HepG2 (cell line): ENCODE measurements around the gene MTIF3. TPM values are rescaled to one million over a fixed set of nuclear protein-coding genes. Genes with fewer than 3 reads are reported as not detected.

Experiments
- ATAC-seq: fragments of 200-7000 bp; cut with Tn5 transposase; 3 replicates; pipeline ENCODE4 v1.9.1; 2020; ENCODE audit warnings: mild to moderate bottlenecking, moderate library complexity
- BruUV-seq: library from RNA; stranded (reverse); fragments of 400-500 nt; replicated peaks from 2 replicates; lab custom pipeline; 2021; lab: Mats Ljungman, UMichigan
- CTCF ChIA-PET: fragments of 300-600 bp; formaldehyde crosslinking; extraction: SDS; loops from one replicate; lab custom pipeline; 2021; ENCODE audit warnings: low total read pairs, inconsistent platforms, low intra/inter-chr PET ratio; lab: Yijun Ruan, JAX
- POLR2A ChIA-PET: fragments of 350-600 bp; sonication (Branson Sonifier 250); formaldehyde crosslinking; loops from one replicate; lab custom pipeline; 2020; ENCODE audit warnings: antibody characterized with exemption, inconsistent platforms; lab: Yijun Ruan, JAX
- DNase-seq: peaks from one replicate; pipeline ENCODE4 v3.0.0-alpha.2; 2015; ENCODE audit warnings: low spot score
- FAIRE-seq: peaks from 3 replicates; lab custom pipeline; 2011; peaks lifted over from hg19 to GRCh38; lab: Jason Lieb, UNC
- H2AFZ ChIP-seq: one replicate; pipeline ENCODE4 v1.6.1; 2011; ENCODE audit warnings: low read length, inconsistent platforms
- H3K27ac ChIP-seq: fragments of 300-600 bp; 3 replicates; pipeline ENCODE4 v1.8.0; 2011; ENCODE audit warnings: mixed run types, mild to moderate bottlenecking, mixed read lengths, low read length, inconsistent platforms; ENCODE audit not compliant: insufficient read depth; ENCODE audit errors: extremely low read length
- H3K27me3 ChIP-seq, 2 experiments: fragments of 200-600 bp in 1 of 2; 2 replicates in 1 of 2; 3 replicates in 1 of 2; pipeline versions ENCODE4 v1.6.0 to v1.8.0; 2011; ENCODE audit warnings: low read length in 2 of 2, mild to moderate bottlenecking in 2 of 2, moderate library complexity in 2 of 2, inconsistent platforms in 1 of 2; ENCODE audit not compliant: insufficient read depth in 2 of 2, control insufficient read depth in 1 of 2
- H3K36me3 ChIP-seq, 2 experiments: fragments of 200-600 bp in 1 of 2; replicated peaks in 1 of 2; 2 replicates in 1 of 2; 3 replicates in 1 of 2; pipeline versions ENCODE4 v1.5.1 to v1.8.0; 2011; ENCODE audit warnings: low read length in 2 of 2, inconsistent platforms in 1 of 2; ENCODE audit not compliant: insufficient read depth in 2 of 2, control insufficient read depth in 1 of 2
- H3K4me1 ChIP-seq: 2 replicates; pipeline ENCODE4 v1.5.1; 2012; ENCODE audit warnings: low read length, inconsistent platforms; ENCODE audit not compliant: insufficient read depth
- H3K4me2 ChIP-seq: 2 replicates; pipeline ENCODE4 v1.6.0; 2011; ENCODE audit warnings: low read depth, low read length, inconsistent platforms
- H3K4me3 ChIP-seq, 3 experiments: fragments of 200-600 bp in 1 of 3; sonication (generic), shearing (Covaris generic) in 1 of 3; replicated peaks in 1 of 3; 2 replicates each; pipeline ENCODE4 v1.5.1; 2011 to 2016; ENCODE audit warnings: low read length in 3 of 3, inconsistent platforms in 2 of 3, low read depth in 2 of 3, mild to moderate bottlenecking in 2 of 3, control low read depth in 1 of 3, mixed read lengths in 1 of 3; ENCODE audit not compliant: insufficient read depth in 1 of 3
- H3K79me2 ChIP-seq: one replicate; pipeline ENCODE4 v1.6.1; 2011; ENCODE audit warnings: low read length, inconsistent platforms; ENCODE audit not compliant: insufficient read depth
- H3K9ac ChIP-seq: 2 replicates; pipeline ENCODE4 v1.6.0; 2011; ENCODE audit warnings: mild to moderate bottlenecking, low read depth, low read length, inconsistent platforms; ENCODE audit not compliant: insufficient read depth
- H3K9me3 ChIP-seq: 2 replicates; pipeline ENCODE4 v1.5.1; 2012; ENCODE audit warnings: mild to moderate bottlenecking, low read length
- H4K20me1 ChIP-seq: 2 replicates; pipeline ENCODE4 v1.6.0; 2011; ENCODE audit warnings: inconsistent platforms, mild to moderate bottlenecking, low read length, moderate library complexity; ENCODE audit not compliant: insufficient read depth
- ARID4A ChIP-seq: sonication (generic); formaldehyde crosslinking; IDR thresholded peaks from 2 replicates; pipeline ENCODE4 v1.5.0; 2020; ENCODE audit warnings: mild to moderate bottlenecking, missing genetic modification reagents, borderline replicate concordance
- CENPX ChIP-seq: sonication (generic); formaldehyde crosslinking; IDR thresholded peaks from 2 replicates; pipeline ENCODE4 v1.9.0; 2021; ENCODE audit warnings: mild to moderate bottlenecking, missing genetic modification reagents, moderate library complexity
- HMG20A ChIP-seq: IDR thresholded peaks from 2 replicates; pipeline ENCODE4 v1.6.1; 2016; ENCODE audit warnings: borderline replicate concordance
- KIAA2018 ChIP-seq: sonication (generic); formaldehyde crosslinking; IDR thresholded peaks from 2 replicates; pipeline ENCODE4 v1.5.0; 2020; ENCODE audit warnings: mild to moderate bottlenecking, missing genetic modification reagents, borderline replicate concordance
- THAP7 ChIP-seq: sonication (generic); formaldehyde crosslinking; IDR thresholded peaks from 2 replicates; pipeline ENCODE4 v1.8.1; 2023; ENCODE audit warnings: mild to moderate bottlenecking, missing genetic modification reagents
- ZFP37 ChIP-seq: sonication (generic); formaldehyde crosslinking; IDR thresholded peaks from 2 replicates; pipeline ENCODE4 v1.4.0; 2020; ENCODE audit warnings: missing genetic modification reagents, borderline replicate concordance
- ZGPAT ChIP-seq: IDR thresholded peaks from 2 replicates; pipeline ENCODE4 v1.6.1; 2016; ENCODE audit warnings: mild to moderate bottlenecking
- WGBS: methylation state at CpG from one replicate; pipeline ENCODE4 v1.1.6; 2017; ENCODE audit warnings: low lambda C conversion rate; 5-methylcytosine and 5-hydroxymethylcytosine counted together
- in situ Hi-C: cut with HindIII; loops from 2 replicates; pipeline ENCODE4 v1.10.0; 2017; ENCODE audit warnings: low pct_unique_long_range_greater_than_20kb; ENCODE audit not compliant: extremely low pct_ligation_motif_present
- intact Hi-C: fragments of 100-400 bp; cut with micrococcal nuclease; formaldehyde crosslinking; loops from one replicate; pipeline ENCODE4 v1.10.0; 2022; ENCODE audit not compliant: unreplicated experiment
- polyA plus RNA-seq, 8 experiments: library from polyadenylated mRNA; depleted of rRNA in 3 of 8; stranded (reverse) in 7 of 8; unstranded in 1 of 8; fragments of >200 nt; fragmentation: Illumina TruSeq in 4 of 8; extraction: Trizol in 4 of 8; gene quantifications; 2 replicates each; pipeline versions ENCODE4 v1.2.1 to v1.2.3, GENCODE V29; 2011 to 2016; ENCODE audit warnings: low read depth in 4 of 8, missing spikeins in 1 of 8, mixed read lengths in 1 of 8; ENCODE audit not compliant: insufficient read depth in 1 of 8
- total RNA-seq, 5 experiments: library from RNA; depleted of rRNA; stranded (reverse); fragments of >200 nt; fragmentation: Illumina TruSeq; extraction: Trizol; gene quantifications; 2 replicates each; pipeline ENCODE4 v1.2.3, GENCODE V29; 2016; ENCODE audit warnings: low read depth in 1 of 5

MTIF3 gene
- total and polyA plus RNA-seq, 2 of the 13 experiments (the other 11 are each of a cell fraction or from before 2014, with no cell fraction given), result 33.7 to 40.6 TPM

GRCh38 chr13:27432611-27433210, 17.7 kb downstream of the MTIF3 start:
- Histone ChIP-seq H3K36me3 (peaks cover 15 to 66% of the 10 kb centered on the region in 2 experiments), H2AFZ (no peak overlapping the region), H3K9me3 (no peaks in the 10 kb centered on the region), H3K27ac (no peak overlapping the region), H3K79me2 (no peaks in the 10 kb centered on the region), H3K4me3 (no peak overlapping the region), H3K9ac (no peak overlapping the region), H3K27me3 (no peaks in the 10 kb centered on the region), H4K20me1 (no peaks in the 10 kb centered on the region), H3K4me1 (no peaks in the 10 kb centered on the region; the same call in 1 of the 2 replicates), H3K4me2 (no peak overlapping the region)
- intact Hi-C loops (no loop called here), in situ Hi-C loops (no loop called here)
- POLR2A ChIA-PET, result no interaction called here
- FAIRE-seq (no peak), ATAC-seq (no peak), DNase-seq (no peak)
- CTCF ChIA-PET, result no interaction called here
- BruUV-seq, result no TSS peak
- WGBS, result 98% methylated on average over 11 of the region's 12 CpGs
- no peak for TF ChIP-seq THAP7 (CRISPR knock-in tag)
- no peak for TF ChIP-seq ARID4A (CRISPR knock-in tag)
- no peak for TF ChIP-seq KIAA2018
- no peak for TF ChIP-seq CENPX (CRISPR knock-in tag)
- TF ChIP-seq ZFP37 (CRISPR knock-in tag), result no peak
- TF ChIP-seq HMG20A (CRISPR knock-in tag), result no peak
- TF ChIP-seq ZGPAT (CRISPR knock-in tag), result no peak
